ENCODE results near the gene ATAD3C. TPM values are rescaled to one million over a fixed set of nuclear protein-coding genes. Genes with fewer than 3 reads are reported as not detected.
A peak's percentile ranks its signal among the peaks of the same experiment; 100 is the strongest.
"Not testable (repeated sequence)": the region's sequence is repeated elsewhere in the genome, so short reads cannot be mapped to it uniquely, and the experiment has no call there.

Gene ATAD3C
- total and polyA plus RNA-seq, 10 of the 15 experiments (the other 5 are each of a cell fraction or from before 2014, with no cell fraction given), result 0.03 to 3.1 (median 0.86) TPM

GRCh38 chr1:1505366-1505798 is 55.9 kb downstream of the ATAD3C start (continued):
- TF ChIP-seq CTCF (IDR thresholded peaks at IDR 0.05 in 2 of 3, conservative IDR thresholded peaks at IDR 0.05 in 1 of 3; ENCODE audit: control insufficient read depth in 2 of 3, extremely low read depth in 1 of 3, insufficient read depth in 1 of 3, low read depth in 3 of 3, low read length in 3 of 3) (peak in 2 of 3 experiments; percentile 9 to 15; a peak in 1 of 6 replicates), MEF2B (IDR thresholded peaks at IDR 0.05; ENCODE audit: partially characterized antibody, poor library complexity, severe bottlenecking) (peak; percentile 70)

GRCh38 chr1:1505801-1506200 is 56.3 kb downstream of the ATAD3C start:
- FAIRE-seq; H3K36me3 ChIP-seq (ENCODE audit: control insufficient read depth in 2 of 2, insufficient read depth in 2 of 2, low read length in 1 of 2); H3K4me3 ChIP-seq; H4K20me1 ChIP-seq (ENCODE audit: control insufficient read depth, insufficient read depth); H3K79me2 ChIP-seq (ENCODE audit: control insufficient read depth, insufficient read depth, low read length); H3K4me2 ChIP-seq (ENCODE audit: control insufficient read depth, insufficient read depth); H3K9ac ChIP-seq (ENCODE audit: control insufficient read depth, insufficient read depth, low read length); ATAC-seq; H3K27ac ChIP-seq (ENCODE audit: control insufficient read depth, insufficient read depth); H3K4me1 ChIP-seq (ENCODE audit: control insufficient read depth, insufficient read depth, low read length); DNase-seq (ENCODE audit: low read depth, low spot score); H3K27me3 ChIP-seq (replicated peaks in 1 of 2; ENCODE audit: control insufficient read depth in 2 of 2, insufficient read depth in 2 of 2, low read length in 1 of 2); H3K9me3 ChIP-seq (replicated peaks; ENCODE audit: control insufficient read depth, insufficient read depth, low read length): not testable (repeated sequence)
- ChIA-PET POLR2A (interaction anchor here (0.6 kb wide), 1 partner anchor 110 kb away, joined by 3 read pairs; no protein-coding TSS in a partner anchor), CTCF (interaction anchor here (0.6 to 3.4 kb wide), 14 partner anchors 10 to 200 kb away, joined by 3 to 17 read pairs (median 4); partner anchors contain the start of genes AURKAIP1 and CCNL2), SMC1A (ENCODE audit: uncharacterized antibody, unreplicated experiment) (interaction anchor here (0.7 to 1.8 kb wide), 5 partner anchors 41 to 134 kb away, joined by 3 to 5 read pairs (median 3); partner anchors contain the start of gene AURKAIP1), RAD21 (ENCODE audit: unreplicated experiment) (interaction anchor here (0.6 to 1.2 kb wide), 4 partner anchors 62 to 386 kb away, joined by 3 to 4 read pairs (median 3); partner anchors contain the start of gene AURKAIP1)
- intact Hi-C loops (cut with micrococcal nuclease; ENCODE audit: unreplicated experiment), result loop anchor here (2.0 to 10.0 kb wide), 2 partner anchors 65 to 131 kb away; partner anchors contain the start of gene AURKAIP1
- WGBS (ENCODE audit: insufficient coverage, insufficient replicate concordance, low lambda C conversion rate, missing lambda C conversion rate), result 30% methylated on average over 5 of the region's 5 CpGs
- BruUV-seq (replicated peaks), result TSS peak; percentile 92
- H2AFZ ChIP-seq (ENCODE audit: control insufficient read depth, low read depth, low read length), result peak overlapping the region; percentile 35
- in situ Hi-C loops (cut with MboI), result loop anchor here (5.0 kb wide), 1 partner anchor 104 kb away; no protein-coding TSS in a partner anchor

Measured in GM12878 (cell line).